Stromal cell of bone marrow (primary cell): ENCODE results near the gene HOXA7.
A peak's percentile ranks its signal among the peaks of the same experiment; 100 is the strongest.

Source experiments
- DNase-seq: peaks from one replicate; pipeline ENCODE4 v3.0.0-alpha.2; 2012; ENCODE audit warnings: low read depth

The HOXA7 gene

DNA sequence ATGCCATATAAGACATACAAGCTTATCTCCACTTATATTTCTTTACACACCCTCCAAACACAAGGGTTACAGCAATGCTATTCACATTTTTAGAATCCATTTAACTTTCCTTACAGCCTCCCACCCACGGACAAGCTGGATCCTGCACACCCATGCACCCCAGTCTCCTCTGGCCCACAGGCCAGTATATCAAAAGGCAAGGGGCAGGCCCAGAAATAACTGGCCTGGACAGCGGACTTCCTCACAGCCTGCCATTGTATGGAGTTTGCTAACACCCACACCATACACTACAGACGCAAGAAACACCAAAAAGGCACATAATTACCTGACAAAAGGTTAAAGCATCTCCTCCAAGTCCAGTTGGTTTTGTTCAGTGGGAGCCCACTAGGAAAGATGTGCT is 37.9 kb downstream of the HOXA7 start:
- no peak for DNase-seq

DNA sequence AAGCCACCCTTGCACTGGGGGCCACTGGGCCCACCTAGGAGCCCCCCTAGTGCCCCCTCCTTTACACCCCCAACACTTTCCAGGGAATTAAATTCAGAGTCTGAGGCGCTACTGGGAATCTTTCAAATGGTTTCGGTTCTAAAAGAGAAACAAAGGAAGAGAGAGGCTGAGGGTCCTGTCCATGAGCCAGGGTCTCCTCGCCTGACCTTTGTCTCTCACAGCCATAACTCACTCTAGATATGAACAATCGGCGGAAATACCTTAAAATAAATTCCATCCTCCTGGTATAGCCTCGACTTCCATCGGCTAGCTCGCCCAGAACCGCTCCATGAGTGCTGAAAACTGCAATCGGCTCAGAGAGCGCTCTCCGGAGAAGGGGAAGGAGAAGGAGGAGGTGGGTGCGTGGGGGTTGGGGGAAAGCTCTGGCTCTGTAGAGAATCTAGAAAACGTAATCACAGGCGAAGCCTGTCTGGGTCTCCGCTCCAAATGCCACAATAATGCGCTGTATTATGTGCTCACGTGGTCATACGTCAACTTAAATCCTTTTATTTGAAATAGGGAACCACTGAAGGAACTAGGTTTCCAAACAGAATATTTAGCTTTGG is 38.5 kb downstream of the HOXA7 start:
- DNase-seq = no peak

DNA sequence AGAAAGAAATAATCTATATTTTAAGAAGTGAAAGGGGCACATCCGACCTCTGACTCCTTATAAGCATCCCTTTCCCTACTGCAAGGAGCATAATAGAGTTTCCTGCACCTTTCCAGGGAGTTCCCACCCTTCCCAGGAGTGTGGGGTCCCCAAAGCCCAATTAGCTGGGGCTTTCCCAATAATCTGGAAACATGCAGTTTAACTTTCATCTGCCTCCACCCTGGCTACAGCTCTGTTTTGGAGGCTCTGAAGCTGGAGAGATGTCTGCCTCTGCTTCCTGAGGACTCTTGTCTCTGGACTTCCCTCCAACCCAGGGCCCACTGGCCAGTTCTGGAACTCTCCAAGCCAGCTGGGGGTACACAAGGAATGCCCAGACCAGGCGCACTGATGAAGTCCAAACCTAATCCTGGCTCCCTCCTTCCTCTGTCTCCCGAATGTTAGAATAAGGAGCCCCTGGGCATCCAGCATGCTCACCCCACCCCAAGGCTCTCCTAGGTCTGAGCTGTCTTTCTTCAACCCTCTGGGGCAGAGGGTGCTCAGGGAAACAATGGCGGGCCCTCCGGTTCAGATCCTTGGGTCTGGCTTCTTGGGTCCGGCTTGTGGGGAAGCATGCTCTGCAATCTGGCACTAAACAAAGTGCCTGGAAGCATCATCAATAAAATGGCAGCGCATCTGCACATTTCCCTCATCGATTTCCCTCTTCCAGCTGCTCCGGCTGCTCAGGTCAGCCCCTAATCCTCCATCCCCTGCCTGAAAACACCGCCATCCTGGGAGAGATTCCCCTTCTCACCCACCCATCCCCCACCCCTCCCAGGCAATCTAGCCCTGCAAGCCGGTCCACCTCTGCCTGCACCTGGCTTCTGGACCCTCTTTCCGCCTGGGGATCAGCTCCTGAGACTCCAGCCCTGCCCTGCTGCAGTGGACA is 39.3 kb downstream of the HOXA7 start:
- DNase-seq = no peak

DNA sequence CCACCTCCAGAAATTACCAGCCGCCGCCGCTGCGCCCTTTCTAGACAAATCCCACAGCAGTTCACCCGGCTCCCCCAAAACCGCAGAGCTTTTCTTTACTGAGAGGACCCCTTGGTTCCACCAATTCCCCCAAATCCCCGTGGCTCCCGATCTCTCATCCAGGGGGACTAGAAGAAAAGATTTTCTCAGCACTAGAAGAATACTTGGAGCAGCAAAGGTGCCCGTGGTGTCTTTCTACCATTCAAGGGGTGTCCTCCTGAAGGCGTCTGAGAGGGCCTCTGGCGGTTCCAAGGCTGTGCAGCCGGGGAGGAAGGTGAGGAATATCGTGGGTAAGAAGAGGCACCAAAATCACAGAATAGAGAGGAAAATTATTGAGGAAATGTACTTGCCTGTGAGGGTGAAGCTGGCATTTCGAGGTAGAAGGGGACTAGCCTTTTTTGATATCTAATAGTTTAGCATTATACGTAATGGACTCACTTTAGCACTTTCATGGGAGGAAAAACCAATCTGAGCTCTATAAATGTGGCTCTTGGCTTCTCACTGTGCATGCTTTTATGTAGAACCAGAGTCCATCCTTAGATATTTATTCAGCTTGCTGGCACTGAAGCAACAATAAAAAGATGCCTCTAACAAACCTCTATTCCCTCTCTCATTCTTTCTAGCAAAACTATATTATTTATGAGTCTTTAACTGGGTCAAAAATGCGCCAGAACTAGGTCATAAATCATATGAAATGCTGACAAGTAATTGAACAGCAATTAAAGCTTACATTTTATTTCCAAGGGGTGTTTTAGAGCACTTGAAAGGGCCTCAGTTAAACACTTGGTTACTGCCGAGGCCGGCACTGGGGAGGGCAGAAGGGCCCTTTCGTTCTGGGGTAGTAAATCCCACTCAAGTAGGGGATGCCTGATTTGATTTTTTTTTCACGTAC is 40.2 kb downstream of the HOXA7 start:
- DNase-seq = no peak

DNA sequence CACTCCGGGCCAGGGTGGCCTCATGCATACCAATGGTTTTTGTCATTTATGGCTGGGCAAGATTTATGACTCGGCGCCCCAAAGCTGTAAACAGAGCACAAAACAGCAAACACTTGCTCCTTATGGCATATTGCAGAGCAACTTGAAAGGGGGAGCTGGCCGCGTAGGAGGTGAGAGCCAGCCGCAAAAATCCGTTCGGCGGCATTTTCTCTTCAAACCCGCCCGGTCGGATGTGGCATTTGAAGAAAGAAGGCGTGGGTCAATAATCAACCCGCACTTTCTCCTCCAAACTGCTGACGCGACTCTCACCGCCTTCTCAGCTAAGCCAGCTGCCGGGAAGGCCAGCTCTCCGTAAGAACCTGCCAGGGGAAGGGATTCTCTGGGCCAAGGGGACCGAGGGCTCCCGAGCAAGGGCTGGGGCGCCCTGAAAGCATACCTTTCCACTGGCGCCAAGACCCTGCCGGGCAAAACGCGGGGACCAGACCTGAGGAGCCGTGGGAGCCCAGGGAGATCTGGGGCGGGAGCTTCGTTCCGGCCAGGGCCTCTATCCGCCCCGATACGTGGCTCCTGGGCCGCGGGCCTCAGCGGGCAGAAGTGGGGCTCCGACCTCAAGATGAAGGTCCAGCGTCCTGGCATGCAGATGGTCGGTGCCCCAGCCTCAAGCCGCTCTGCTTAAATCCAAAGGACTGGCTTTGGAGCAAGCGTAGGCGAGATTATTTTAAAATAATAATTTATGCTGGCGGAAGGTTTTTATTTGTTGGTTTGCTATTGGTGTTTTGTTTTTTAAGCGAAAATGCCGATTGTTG is 41.1 kb downstream of the HOXA7 start:
- no peak for DNase-seq

DNA sequence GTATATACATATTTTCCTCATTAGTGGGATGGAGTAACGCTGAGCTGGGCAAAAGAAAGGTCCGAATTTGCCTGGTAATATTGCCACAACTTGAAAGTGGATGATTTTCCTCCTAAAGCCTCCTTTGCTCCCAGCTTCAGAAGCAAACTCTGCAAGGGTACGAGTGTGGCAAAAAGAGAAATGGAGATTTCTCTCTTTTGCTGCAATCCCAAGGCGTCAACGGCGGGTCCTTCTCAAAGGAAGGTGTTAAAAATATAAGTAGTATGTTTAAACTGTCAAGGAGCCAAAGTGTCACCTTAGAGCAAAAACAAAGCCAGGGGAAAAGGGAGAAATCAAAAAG is 41.6 kb downstream of the HOXA7 start:
- no peak for DNase-seq

DNA sequence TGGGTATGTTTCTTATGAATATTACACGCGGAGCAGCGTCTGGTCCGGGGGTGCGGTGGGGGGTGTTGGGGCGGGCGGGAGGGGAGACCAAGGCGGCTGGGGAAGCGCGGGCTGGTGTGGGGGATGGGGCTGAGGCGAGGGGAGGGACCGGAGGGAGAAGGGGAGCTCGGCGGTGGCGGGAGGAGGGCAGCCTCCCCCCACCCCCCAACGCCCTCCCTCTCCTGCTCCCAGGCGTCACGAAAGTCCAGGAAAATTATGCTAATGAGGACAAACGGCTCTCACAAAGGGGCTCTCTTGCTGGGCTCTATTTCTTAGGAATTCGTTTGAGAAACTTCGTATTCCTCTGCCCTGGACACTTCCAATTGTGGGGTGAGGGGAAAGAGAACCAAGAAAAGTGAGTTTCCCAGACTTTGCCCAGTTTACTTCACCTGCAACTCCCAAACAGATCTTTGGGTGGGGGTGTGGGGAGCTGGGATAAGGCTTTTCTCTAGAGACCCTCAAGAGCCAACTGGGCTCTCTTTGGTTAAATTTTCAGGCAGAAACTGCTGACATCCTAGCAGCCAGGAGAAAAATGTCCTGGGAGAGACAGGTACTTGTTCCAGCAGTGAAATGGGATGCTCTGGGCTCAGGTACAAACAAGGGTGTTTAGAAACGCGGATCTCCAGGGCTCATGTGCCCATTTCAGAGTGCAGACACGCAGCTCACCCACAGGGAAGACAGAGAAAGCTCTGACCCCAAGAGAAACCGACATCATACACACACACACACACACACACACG is 42.3 kb downstream of the HOXA7 start:
- DNase-seq = no peak

DNA sequence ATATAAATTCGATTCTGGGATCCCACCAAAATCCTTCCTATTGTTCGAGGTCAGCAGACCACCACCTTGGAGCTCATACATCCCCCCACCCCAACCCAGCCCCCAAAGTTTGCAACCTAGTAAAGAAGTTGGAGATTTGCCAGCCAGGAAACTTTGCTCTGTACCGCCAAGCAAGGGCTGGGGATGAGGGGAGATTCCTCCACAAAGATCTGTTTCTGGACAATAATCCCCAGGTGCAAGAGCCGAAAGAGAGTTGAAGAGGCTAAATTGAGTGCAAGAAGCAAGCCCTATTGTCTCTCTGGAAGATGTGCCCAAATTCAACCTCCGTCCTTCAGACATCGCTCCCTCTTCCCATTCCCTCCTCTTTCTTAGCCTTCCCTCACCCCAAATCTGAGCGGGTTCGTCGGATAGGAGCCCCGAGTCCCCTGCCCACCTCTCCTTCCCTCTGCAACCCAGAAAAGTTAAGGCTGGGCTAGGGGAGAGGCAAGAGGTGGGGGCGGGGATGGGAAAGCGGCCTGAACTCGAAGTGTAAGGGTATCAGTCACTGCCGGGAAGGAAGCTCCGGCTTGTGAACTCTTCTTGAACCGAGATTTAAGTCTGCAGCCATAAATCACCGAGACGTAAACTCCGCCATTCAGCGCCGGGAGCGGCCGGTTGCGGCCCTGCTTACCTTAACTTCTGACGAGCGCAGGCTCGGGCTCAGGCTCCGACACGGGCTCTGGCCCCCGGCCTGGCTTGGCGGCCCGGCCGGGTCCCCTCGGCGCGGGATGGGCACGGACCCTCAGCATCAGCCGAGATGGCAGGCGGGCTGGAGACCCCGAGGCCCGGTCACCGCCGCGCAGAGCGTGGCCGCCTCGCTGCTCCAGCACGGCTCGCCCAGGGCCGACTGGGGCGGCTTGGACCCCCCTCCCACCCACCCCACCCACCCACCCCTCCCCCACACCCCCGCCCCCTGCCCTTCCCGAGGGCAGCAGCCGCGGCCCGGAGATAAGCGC is 43.2 kb downstream of the HOXA7 start:
- peak; percentile 68 for DNase-seq

DNA sequence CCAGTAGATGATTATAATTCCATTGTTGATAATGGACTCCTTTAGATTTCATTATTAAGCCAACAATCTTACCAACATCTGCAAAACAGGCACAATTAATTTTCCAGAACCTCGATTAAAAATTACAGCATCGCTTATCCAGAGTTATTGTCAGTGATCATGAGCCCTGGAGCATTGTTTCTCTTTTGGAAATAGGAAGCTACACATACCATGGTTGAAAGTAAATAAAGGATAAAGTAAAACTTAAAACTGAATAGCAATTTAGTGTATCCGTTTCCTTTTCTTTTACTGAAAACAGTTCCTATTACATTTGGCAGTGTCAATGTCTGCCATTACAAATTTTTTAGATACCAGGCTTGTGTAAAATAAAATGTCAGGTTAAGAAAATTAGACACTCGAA is 44.1 kb downstream of the HOXA7 start:
- DNase-seq = no peak

DNA sequence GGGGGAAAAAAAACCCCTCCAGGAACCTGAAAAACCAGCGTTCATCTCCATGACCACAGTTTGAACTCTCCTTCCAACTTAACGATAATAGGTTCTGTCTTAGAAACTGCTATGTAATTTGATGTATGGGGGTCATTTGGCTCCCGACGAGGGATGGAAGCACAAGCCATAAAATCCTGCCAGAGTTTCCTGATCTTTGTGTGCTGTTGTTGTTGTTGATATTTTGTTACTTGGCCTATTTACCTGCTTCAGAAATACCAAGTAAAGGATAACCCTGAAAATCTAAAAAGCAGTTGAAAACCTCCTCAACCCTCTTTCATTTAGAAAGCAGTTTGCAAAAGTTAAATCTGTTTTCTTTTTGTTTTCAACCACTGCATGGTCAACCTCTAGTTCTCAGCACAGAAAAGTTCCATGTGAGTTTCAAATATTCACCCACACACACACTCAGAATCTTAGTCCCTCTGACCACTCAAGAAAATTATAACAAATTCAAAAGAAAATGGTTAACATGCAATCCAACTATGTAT is 44.7 kb downstream of the HOXA7 start:
- DNase-seq = no peak

DNA sequence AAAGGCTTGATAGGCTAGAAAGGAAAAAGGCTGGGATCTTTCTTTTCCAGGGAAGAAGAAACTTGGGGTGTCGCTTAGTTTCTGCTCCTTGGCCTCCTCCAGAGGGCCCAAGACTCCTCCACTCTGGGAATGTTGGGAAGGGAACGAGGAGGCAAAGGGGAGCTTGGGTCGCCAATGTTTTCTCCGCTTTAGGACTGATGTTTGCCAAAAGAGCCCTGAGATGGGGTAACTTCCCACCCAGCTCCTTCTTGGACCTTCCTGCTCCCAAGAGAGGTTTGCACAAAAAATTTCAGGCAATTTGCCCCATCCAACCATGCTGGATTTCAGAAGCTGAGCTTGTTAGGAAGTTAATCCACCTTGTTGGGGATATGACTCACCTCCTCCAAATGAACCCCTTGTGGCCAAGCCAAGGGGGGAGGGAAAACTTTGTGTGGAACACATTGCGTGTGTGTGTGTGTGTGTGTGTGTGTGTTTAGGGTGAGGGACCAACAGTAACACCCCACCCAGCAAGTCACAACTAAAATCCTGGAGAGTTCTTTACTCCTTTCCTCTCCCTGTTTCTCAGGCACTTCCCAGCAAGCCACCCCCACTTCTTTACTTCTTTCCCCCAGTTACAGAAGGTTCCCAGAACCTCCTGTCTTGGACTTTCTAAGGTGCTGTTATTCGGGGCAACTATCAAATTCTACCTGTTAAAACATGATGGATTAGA is 45.3 kb downstream of the HOXA7 start:
- DNase-seq = peak; percentile 88

DNA sequence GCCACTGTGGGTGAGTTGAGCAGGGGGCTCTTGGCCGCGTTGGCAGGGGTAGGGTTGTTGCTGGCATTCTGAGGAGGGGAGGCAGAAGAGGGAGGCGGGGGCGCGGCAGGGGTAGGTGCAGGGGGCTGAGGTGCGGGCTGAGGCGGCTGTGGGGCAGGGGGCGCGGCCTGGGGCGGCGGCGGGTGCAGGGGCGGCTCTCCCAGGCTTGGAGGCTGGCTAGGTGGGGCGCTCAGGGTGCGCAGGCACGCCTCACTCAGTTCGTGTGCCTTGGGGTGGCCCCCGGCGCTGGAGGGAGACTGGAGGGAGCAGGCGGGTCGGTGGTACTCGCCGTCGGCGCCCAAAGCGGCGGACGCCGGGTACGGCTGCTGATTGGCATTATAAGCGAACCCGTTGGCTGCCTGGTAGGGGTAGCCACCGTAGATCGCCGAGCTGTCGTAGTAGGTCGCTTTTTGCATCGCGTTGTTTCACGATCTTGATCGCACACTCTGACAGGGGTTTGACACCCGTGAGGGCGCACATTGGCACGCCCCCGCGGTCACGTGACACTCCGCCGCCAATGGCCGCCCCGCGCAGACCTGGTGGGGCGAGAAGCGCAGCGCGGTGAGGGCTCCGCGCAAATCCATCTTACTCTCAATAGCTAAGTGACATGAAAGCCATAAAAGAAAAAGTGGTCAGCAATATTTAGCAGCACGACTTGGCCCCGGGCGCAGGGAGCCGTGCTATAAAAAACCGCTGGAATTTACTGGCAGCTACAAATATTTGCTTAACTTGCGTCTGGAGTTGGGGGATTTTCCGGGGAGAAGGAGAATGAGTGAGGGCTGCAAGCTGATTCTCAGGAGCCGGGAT is 46.1 kb downstream of the HOXA7 start:
- peak; percentile 73 for DNase-seq

DNA sequence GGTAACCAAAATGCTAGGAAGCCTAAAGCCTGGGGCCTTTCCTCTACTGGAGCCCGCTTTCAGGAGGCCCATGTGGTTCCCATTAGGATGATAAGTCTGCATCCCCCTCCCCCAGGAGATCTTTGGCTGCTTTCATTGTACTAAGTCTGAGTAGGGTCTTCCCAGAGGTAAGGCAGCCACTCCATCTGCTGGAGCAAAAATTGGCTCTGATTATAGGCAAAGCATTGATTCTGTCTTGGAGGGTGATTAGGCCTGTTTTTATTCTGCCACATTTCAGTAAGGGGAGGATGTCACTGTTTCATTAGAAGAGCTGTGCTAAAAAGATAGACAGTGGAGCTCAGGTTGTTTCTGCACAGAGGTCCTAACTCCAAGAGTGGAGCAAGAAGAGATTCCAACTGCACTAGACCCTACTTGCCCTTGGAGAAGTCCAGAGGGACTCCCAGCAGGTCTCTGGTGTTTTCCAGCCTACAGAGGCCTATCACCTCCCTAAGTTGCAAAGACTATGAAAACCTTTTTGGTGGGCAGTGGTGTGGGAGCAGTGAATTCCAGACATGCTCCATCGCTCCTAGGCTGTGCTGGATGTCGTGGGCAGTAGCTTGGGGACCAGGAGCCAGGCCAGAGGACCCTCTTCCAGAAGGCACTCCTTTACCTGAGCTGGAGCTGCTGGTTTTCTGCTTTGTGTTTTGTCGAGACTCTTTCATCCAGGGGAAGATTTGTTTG is 46.8 kb downstream of the HOXA7 start:
- no peak for DNase-seq

DNA sequence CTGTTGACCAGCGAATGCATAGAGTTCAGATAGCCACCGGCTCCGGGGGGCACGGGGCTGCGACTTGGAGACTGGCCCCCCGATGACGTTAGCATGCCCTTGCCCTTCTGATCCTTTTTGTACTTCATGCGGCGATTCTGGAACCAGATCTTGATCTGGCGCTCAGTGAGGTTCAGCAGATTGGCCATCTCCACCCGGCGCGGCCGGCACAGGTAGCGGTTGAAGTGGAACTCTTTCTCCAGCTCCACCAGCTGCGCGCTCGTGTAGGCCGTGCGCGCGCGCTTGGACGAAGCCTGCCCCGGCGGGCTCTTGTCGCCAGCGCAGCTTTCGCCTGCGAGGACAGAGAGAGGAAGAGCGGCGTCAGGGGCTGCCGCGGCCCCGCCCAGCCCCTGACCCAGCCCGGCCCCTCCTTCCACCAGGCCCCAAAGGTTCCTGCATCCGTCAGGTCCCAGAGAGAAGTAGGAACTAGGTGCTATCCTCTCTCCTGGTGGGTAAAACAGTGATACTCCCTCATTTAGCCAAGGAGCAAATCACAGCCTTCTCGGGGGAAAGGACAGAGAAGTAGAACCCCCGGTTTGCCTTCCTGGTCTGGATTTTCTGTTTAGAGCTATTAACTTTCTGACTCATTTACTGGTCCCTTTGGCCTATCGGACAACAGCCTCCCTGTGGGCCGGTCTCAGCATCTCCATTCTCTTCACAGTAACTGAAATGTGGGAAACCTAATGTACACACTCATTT is 47.9 kb downstream of the HOXA7 start:
- DNase-seq = no peak

DNA sequence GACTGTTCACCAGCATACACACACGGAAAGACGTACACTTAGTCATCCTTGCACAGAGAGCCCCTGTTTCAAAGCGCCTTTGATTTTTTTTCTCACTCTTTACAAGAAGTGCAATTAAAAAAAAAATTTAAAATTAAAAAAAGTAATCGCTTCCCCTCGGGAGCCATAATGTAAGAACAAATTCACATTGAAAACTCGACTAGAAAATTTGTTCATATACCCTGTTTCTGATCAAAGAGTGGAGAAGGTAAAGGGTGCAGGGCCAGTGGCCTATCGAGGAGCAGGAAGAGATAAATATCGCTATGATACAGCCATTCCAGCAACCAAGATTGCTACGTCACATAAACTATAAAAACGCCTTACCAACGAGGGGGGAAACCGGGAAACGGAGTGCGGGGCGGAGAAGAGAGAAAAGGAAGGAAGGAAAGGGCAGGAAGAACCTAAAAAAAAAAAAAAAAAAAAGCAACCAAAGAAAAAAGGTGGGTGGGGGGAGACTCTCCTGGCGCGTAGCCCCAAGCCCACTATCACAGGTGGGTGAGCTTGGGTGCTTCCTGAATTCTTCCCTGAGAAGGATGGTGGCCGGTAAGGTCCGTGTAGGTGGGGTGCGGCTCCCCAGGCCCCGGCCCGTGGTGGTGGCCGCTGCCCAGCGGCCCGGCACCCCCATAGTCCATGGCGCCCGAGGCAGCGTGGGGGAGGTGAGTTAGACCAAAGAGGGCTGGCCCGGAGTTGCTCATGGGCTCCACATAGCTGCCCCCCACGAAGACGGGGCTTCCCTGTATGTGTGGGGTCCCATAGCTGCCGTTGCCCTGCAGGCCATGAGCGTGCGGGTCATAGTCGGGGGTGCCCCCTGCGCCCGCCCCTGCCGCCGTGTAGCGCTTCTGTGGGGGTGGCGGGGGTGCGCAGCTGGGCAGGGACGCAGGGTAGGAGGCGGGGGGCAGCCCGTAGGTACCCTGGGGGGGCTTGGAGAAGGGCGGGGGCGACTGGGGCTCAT is 48.8 kb downstream of the HOXA7 start:
- DNase-seq = no peak
